ENCODE results near the gene KCTD12.

KCTD12 gene

DNA sequence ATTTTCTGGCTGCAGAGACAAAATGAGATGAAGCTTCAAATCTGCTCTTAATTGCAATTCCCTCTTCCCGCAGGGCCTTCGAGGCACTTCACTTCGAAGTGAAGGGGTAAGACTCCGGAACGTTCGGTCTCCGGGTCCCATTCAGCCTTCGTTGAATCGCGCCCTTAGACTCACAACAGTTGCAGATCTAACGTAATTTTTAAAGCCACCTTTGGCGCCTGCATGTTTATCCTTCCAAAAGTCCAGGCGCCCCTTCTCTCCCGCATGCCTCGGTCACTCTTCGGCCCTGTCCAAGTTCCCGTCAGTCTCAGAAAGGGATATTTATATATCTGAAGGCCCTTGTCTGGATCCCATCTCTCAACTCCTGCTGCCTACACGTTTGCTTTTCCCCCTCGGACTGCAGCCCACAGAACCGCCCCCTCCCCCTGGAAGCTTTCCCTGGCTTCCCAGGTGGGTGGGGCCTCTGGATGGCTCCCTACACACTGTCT lies 915 bp upstream of the KCTD12 start:
- DNase-seq (ENCODE audit: low read depth in 2 of 2): no peak

DNA sequence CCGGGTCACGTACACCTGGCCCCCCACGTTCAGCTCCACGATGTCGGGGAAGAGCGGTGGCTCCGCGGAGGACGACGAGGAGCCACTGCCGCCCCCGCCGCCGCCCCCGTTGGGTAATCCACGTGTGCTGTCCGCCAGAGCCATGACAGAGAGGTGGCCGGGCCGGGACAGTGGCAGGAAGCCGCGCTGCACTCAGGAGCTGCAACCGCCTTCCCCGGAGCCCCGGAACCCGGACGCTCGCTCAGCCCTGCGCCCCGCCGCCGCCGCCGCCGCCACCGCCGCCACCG lies 257 bp downstream of the KCTD12 start:
- peak; percentile 1 to 10 for DNase-seq (ENCODE audit: low read depth in 2 of 2)

DNA sequence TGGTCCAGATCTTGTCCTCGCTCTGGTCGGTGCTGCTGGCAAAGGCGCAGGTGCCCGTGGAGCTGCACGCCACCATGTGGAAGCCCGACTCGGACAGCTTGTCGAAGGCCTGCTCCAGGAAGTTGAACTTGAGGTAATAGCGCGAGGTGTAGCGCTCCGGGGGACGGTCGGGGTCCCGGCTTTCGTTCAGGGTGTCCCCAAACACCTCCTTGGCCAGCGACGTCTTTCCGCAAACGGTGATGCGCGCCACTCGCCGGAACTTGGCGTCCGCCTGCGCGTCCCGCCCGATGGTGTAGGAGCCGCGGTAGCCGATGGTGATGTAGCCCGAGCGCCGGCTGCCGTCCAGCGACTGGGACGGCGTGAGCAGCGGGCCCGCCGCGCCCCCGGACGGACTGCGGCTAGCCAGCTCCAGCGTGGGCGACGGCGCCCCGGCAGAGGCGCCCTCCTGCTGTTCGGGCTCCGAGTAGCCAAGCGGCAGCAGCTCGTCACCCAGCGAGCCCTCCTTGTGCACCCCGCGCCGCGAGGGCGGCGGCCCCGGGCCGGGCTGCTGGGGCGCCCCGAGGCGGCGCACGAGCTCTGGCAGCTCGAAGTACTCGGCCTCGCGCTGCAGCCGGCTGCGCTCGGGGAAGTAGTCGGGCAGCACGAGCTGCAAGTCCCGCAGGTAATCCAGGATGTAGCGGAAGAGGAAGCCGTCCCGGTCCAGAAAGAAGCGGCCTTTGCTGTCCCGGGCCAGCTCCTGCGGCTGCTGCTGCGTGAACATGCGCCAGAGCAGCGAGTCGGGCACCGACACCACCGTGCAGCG lies 801 bp downstream of the KCTD12 start:
- peak; percentile 19 to 24 for DNase-seq (ENCODE audit: low read depth in 2 of 2)

DNA sequence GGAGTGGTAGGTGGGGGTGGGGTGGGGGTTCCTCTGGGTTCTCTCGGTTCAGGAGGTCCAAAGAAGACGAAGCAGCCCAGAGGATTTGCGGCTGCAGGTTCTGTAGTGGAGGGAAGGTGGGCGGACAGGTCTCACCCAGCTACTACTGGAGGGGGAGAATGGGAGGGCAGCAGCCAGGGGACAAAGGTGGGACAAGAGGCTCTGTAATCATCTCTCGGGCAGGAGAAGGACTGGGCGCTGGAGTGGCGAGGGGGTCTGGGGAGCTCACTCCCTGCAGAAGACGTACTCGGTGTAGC lies 1.4 kb downstream of the KCTD12 start:
- DNase-seq (ENCODE audit: low read depth in 2 of 2): no peak

DNA sequence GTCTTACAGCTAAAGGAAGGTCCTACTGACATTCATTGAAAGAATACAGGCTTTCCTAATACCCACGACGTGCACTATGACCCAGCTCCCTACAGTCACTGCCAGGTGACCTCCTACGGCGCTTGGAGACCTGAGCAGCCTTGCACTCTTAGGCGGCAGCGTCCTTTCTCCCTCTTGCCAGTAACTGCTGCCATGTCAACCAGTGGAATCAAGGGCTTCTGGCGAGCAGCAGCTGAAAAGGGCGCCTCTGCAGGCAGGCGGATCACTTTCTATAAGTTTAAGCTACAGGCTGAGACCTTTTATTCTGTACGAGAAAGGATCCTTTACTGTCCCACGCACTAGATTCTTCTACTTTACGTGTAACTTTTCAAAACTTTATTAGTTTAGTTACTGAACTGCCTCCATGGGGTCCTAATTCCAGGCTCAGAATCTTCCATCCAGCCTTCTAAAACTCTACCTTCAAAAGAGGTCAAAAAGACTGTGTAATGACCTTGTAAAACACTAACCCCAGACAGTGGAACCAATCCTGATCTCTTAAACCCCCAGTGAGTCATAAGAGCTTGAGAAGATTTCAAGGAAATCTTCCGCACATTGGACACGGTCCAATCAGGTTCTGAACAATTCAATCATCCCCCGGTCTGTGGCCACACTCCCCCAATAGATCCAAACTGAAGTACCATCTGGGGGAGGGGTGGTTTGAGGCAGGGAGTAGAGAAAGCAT lies 1.9 kb downstream of the KCTD12 start:
- no peak for DNase-seq (ENCODE audit: low read depth in 2 of 2)

DNA sequence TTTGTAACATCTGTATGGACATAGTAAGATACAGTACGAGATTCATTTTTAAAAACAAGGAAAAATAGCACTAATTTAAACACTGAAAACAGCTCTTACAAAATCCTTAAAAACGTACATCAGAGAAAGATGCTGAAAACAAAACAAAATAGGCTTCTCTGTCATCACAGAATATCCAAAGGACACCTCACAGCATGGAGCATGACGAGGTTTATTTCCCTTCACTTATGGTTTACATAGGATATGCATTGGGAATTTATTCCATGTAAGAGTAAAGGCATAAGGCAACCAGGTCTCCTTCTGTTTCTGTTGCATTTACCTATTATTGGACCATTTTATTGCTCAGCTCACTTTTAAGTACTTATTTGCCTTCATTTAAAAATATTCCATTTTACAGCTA lies 3.0 kb downstream of the KCTD12 start:
- DNase-seq (ENCODE audit: low read depth in 2 of 2): no peak

DNA sequence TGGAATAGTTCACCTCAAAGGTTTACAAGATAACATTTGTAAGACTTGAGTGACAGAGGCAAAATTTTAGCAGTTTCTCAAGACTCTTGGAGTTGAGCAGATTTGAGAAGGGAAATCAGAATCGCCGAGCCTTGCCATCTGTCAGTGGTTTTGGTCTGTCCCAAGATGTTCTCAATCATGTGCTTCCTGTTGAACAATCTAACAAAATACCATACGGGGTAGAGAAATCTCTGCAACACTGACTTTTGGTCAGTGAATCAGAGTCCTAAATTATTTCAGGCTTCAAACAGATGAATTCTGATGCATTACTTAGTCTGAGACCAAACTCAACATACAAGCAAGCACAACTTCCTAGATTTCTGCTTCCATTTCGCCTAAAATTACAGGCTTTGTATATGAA lies 3.8 kb downstream of the KCTD12 start:
- no peak for DNase-seq (ENCODE audit: low read depth in 2 of 2)

DNA sequence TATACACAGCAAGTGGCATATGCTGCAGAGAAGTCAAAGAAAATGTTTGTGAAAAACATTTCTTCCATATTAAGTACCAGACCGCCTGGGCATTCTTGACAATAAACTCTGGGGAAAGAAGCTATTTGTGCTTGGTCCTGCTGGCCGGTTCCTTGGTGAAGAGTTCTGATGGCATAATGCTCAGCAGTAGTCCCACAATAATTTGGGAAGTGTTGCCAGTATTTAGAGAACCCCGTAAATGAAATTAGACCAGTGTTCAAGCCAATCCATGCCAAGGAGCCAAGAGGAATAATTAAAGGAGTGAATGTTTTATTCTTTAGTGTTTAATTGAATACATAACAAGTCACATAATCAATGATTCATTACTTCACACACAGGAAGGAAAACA lies 6.3 kb downstream of the KCTD12 start:
- DNase-seq (ENCODE audit: low read depth in 2 of 2): no peak

DNA sequence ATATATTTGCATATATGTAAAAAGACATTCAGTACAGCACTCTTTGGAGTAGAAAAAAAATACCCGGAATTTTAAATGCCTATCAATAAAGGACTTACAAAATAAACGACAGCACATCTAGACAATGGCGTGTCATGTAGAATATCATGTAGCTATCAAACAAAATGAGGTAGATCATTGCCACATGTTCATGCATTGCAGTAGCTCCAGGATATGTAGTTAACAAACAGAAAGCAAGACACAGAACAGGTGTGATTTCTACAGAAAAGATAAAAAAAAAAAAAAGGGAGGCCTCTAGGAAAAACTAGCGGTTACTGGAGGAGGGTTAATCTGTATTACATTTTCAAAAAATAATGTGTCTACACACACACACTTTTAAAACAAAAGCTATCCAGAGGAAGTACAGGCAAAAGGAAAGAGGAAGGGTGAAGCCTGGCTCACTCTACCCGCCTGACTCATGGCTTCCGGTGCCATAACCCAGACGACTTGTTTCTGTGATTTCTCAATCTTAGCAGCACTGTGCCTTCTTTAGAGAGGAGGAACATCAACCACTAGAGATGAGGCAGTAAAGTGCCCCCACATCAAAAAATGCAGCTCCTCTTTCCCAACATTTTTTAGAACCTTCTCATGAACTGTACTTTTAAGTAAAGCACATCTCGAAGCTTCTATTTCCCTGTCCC lies 6.9 kb downstream of the KCTD12 start:
- DNase-seq (ENCODE audit: low read depth in 2 of 2): peak; percentile 12 to 35

DNA sequence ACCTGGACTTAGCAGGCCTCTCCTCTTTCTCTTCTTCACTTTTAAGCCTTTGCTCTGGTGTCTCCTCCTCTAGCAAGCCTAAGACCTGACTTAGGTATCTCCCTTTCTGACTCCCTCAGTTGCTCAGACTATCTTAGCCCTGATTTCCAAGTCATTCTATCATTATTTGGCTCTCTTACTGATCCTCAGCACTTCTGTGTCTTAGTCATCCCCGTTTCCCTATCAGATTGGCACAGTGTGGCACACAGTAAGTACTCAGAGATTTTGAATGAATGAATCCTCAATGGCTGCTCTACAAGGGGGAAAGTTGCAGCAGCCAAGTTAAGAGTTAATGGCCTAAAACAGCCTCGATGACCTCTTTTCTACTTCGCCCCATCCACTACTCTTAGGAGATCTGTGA lies 8.2 kb downstream of the KCTD12 start:
- no peak for DNase-seq (ENCODE audit: low read depth in 2 of 2)

DNA sequence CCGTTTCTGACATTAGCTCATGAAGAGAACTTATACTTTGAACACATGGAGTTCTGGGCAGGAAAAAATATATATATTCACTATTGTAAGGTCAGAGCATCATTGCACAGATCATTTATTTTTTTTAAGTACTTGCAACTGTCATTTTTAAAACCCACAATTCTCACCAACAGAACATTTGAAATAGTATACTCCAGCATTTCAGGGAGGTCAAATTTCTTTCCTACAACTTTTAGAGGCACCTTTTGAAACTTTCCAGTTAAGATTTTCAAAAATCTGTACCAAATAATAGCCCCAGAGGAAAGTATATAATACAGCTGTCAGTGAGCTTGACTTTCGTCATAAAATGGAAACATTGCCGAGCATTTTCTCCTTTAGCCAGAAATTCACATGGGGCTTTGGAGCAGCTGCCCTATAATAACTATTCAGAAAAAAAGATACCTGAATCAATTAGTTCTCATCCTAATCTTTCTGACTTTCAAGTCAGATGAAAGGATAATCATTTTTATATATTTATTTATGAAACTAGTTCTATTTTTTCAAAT lies 10.9 kb downstream of the KCTD12 start:
- no peak for DNase-seq (ENCODE audit: low read depth in 2 of 2)

DNA sequence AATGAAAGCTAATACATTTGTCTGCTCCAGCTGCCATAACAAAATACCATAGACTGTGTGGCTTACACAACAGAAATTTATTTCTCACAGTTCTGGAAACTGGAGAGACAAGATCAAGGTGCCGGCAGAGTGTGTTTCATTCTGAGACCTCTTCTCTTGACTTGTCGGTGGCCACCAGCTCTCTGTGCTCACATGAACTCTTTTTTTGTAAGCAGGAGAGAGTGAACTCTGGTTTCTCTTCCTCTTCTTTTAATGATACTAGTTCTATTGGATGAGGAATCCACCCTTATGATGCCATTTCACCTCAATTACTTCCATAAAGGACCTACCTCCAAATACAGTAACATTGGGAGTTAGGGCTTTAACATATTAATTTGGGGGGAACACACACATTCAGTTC lies 11.7 kb downstream of the KCTD12 start:
- DNase-seq (ENCODE audit: low read depth in 2 of 2): no peak

DNA sequence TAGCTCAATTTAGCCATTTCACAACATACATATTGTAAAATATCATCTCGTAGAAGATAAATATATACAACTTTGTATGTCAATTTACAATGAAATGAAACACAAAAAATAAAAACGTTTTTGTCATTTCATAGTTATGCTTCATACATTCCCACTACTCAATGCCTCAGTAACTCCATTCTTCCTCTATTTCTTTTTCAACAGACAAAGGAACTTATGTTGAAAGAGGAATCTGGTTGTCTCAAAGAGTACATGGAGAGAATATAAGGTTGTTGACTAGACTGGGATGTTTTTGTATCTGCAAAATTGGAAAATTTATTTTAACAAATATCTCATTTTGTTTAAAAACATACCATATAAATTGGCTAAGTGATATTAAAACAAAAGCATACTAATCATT lies 12.8 kb downstream of the KCTD12 start:
- no peak for DNase-seq (ENCODE audit: low read depth in 2 of 2)

DNA sequence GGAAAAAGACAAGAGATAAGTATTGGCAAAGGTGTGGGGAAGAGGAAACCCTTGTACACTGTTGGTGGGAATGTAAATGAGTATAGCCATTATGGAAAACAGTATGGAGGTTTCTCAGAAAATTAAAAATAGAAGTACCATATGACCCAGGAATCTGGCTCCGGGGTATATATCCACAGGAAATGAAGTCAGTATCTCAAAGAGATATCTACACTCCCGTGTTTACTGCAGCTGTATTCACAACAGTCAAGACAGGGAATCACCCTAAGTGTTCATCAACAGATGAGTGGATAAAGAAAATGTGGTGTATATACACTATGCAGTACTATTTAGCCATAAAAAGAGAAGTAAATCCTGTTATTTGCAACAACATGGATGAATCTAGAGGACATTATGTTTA lies 13.5 kb downstream of the KCTD12 start:
- DNase-seq (ENCODE audit: low read depth in 2 of 2): no peak

DNA sequence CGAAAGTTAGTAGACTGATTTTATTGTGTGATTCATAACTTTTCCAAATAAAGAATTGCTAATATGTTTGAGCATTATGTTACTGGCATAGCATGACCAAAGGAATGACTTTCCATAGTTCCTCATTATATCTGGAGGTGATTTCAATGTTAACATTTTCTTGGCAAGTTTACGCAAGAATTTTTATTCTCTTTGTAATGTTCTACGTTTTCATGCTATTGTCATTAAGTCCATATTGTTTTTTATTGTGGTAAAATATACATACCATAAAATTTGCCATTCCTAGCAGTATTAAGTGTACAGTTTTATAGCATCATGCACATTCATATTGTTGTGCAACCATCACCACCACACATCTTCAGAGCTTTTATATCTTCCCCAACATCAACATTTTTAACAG lies 14.8 kb downstream of the KCTD12 start:
- DNase-seq (ENCODE audit: low read depth in 2 of 2): no peak

DNA sequence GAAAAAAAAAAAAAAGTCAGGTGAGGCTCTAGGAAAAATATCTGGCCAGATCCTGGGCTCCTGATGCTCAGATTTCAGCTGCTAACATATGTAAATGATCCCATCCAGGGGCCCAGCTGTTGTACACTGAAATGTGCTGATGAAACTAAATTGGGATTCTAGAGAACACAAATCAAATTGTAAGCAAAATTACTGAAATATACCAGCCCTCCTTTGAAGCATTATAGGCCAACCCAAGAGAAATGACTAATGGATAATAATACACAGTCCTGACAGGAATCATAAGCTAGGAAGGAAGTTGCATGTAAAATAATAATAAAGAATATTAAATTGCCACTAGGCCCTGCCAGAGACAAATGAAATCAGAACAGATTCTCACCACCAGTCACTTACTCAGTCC lies 17.8 kb downstream of the KCTD12 start:
- DNase-seq (ENCODE audit: low read depth in 2 of 2): no peak

DNA sequence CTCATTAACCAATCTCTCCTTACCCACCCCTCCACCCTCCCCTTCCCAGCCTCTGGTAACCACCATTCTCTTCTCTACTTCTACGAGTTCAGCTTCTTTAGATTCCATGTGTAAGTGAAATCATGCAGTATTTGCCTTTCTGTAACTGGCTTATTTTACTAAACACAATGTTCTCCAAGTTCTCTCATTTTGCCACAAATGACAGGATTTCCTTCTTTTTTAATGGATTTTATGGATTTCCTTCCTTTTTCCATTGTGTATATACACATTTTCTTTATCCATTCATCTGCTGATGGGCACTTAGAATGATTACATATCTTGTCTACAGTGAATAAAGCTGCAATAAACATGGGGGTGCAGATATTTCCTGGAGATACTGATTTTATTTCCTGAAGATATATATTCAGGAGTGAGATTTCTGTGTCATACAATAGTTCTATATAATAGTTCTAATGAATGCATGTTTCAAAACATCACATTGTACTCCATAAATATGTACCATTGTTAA lies 20.2 kb downstream of the KCTD12 start:
- no peak for DNase-seq (ENCODE audit: low read depth in 2 of 2)

DNA sequence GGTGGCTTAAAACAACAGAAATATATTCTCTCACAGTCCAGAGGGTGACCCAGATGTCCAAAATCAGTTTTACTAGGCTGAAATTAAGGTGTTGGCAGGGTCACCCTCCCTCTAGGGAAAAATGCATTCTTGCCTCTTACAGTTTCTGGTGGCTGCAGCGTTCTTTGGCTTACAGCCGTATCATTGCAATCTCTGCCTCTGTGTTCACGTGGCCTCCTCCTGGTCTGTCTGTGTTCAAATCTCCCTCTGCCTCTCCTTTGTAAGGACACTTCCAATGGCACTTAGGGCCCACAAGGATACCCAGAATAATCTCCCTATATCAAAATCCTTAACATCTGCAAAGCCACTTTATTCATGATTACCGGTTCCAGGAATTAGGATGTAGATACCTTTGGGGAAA lies 21.1 kb downstream of the KCTD12 start:
- DNase-seq (ENCODE audit: low read depth in 2 of 2): no peak

DNA sequence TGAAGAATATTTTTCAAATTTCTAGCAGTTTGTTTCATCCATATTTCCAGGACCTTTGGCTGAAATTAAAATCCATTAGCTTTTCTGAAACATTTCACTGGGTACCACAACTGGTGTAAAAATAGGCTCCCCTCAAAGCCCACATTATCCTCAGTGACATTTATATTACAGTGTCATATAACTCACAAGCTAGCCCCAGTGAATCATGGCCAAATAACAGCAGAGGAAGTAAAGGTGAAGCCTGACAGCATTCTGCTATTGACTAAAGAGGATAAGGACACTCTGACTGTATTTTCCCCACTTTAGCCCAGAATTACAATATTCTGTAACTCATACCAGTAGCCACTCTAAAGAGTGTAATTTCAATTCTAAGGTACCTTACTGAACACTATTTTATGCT lies 21.9 kb downstream of the KCTD12 start:
- no peak for DNase-seq (ENCODE audit: low read depth in 2 of 2)

DNA sequence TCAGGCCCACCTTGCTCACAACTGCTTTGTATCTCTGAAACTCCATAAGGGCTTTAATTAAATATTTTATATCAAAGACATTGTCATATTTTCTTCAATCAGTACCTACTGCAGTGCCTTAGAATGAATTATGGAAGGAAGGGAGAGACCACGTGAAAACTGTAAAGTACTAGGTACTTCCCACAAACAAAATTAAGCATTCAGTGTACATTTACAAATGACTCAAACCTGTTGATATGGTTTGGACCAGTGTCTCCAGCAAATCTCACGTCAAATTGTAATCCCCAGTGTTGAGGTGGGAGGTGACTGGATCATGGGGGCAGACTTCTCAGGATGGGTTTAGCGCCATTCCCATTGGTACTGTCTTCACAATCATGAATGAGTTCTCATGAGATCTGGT lies 23.2 kb downstream of the KCTD12 start:
- DNase-seq (ENCODE audit: low read depth in 2 of 2): no peak

DNA sequence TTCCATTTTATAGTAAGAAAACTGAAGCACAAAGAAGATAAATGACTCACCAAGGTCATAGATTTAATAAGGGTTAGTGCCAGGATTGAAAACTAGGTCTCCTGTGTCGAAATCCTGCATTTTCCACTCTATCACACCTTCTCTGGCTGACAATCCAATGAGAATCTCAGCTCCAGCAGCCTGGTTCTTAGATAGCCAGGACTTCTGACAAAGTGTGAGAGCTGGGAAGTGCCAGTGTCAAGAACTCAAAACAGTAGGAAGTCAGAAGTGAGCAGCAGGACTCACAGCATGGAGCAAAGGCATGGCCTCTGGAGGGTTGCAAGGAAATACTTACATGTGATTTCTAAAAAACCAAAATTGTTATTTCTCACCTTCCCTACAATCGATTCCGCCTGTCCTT lies 24.3 kb downstream of the KCTD12 start:
- no peak for DNase-seq (ENCODE audit: low read depth in 2 of 2)

DNA sequence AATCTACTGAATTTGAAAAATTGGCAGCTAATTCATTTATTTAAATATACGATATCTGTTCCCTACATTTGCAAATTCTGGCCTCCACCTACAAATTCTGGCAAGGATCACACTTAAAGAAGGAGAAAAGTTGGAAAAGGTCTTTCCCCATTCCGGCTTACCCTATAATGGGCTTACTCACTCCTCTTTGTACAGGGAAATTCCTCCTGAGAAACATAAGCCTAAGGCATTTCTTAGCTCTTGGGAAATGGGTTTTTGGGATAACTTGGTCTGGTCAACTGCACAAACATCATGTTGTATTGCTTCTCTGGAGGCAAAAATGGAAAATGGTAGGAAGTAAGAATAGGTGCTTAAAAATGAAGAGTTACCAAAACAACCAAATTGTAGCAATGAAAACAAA lies 25.5 kb downstream of the KCTD12 start:
- no peak for DNase-seq (ENCODE audit: low read depth in 2 of 2)

DNA sequence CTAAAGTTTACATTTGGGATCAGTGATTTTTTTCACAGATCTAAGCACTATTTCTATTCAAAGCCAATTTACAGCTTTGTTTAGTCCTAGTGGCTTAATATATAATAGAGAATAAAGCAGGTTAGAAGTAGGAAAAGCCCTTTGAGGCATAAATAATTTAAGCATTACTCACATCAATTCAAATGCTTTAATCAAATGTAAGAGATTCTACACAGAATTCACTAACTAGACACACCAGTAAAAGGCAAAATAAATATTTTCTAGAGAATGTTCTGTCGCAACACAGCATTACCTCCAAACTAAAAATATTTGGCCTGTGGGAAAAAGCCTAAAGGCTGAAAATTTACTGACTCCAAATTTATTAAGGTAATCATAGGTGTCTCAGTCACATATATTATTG lies 31.3 kb downstream of the KCTD12 start:
- no peak for DNase-seq (ENCODE audit: low read depth in 2 of 2)

Data from stimulated activated CD8-positive, alpha-beta memory T cell treated with anti-CD3 and anti-CD28 coated beads, Interleukin-2, amount 100 ng/mL, for 1 hour (primary cell).